ELF-1 (cell line): ENCODE data around the gene RPL10.

Source experiments
- DNase-seq: peaks from one replicate; pipeline ENCODE4 v3.0.0-alpha.2; 2016; ENCODE audit warnings: low read depth, low spot score

The RPL10 gene

DNA sequence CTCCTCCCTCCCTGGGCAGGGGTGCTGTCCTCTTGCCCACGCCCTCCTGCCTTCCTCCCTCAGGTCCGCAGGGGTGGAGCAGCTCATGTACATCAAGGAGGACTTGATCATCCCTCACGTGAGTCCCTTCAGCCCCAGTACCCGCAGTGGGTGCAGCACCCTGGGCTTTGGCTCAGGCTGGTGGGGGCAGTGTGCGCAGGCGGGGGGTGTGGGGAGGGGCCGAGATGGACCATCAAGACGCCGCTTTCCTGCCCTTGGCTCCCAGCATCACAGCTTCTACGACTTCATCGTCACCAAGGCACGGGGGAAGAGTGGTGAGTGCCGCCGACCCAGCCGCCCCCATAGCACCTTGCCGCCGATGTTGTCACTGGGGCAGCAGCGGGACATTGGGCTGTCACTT is 51.4 kb downstream of the RPL10 start:
- DNase-seq = no peak

- no peak for DNase-seq
These were observed 52.1 kb downstream of the RPL10 start for GRCh38 chrX:154450312-154450711.
